ENCODE data around the gene HIP1R.
A peak's percentile ranks its signal among the peaks of the same experiment; 100 is the strongest.

Gene HIP1R

GRCh38 chr12:122847921-122848421 lies 12.7 kb downstream of the HIP1R start:
- DNase-seq, result no peak

- DNase-seq, result no peak
Measured at GRCh38 chr12:122848471-122849351, 13.5 kb downstream of the HIP1R start.

- DNase-seq, result no peak
Measured at GRCh38 chr12:122849352-122850047, 14.2 kb downstream of the HIP1R start.

GRCh38 chr12:122850048-122850445 lies 14.8 kb downstream of the HIP1R start:
- no peak for DNase-seq

GRCh38 chr12:122850695-122851350 lies 15.6 kb downstream of the HIP1R start:
- DNase-seq, result no peak

GRCh38 chr12:122851820-122852219 lies 16.6 kb downstream of the HIP1R start:
- DNase-seq, result no peak

GRCh38 chr12:122852336-122853275 lies 17.3 kb downstream of the HIP1R start:
- DNase-seq, result no peak

GRCh38 chr12:122853582-122854245 lies 18.5 kb downstream of the HIP1R start:
- DNase-seq, result no peak

GRCh38 chr12:122854554-122854953 lies 19.3 kb downstream of the HIP1R start:
- DNase-seq, result no peak

GRCh38 chr12:122855071-122855829 lies 20.0 kb downstream of the HIP1R start:
- no peak for DNase-seq

GRCh38 chr12:122855928-122856831 lies 20.9 kb downstream of the HIP1R start:
- DNase-seq, result no peak

GRCh38 chr12:122856999-122857671 lies 21.9 kb downstream of the HIP1R start:
- DNase-seq, result no peak

- no peak for DNase-seq
Measured at GRCh38 chr12:122858171-122858570, 22.9 kb downstream of the HIP1R start.

GRCh38 chr12:122858591-122859302 lies 23.5 kb downstream of the HIP1R start:
- no peak for DNase-seq

GRCh38 chr12:122859303-122860039 lies 24.2 kb downstream of the HIP1R start:
- no peak for DNase-seq

GRCh38 chr12:122860040-122860853 lies 25.0 kb downstream of the HIP1R start:
- DNase-seq, result peak; percentile 27

Data from NCI-H526 treated with DMSO at 0.1 percent for 48 hours (cell line).